Activated CD4-positive, alpha-beta T cell treated with anti-CD3 and anti-CD28 coated beads, Interleukin-2, amount 50 U/mL, for 48 hours (primary cell): ENCODE results near the gene YBX3.
A peak's percentile ranks its signal among the peaks of the same experiment; 100 is the strongest.

Experiments
- DNase-seq, 2 experiments: peaks; one replicate each; pipeline ENCODE4 v3.0.0-alpha.2; 2020

Gene YBX3

GRCh38 chr12:10721651-10722501 is 1.2 kb downstream of the YBX3 start:
- peak; percentile 53 to 62 for DNase-seq

- DNase-seq: no peak
Observed at GRCh38 chr12:10720974-10721650, 2.0 kb downstream of the YBX3 start.

GRCh38 chr12:10719482-10719881 is 3.6 kb downstream of the YBX3 start:
- no peak for DNase-seq

- DNase-seq: no peak
Observed at GRCh38 chr12:10718279-10718821, 4.8 kb downstream of the YBX3 start.

GRCh38 chr12:10717410-10717809 is 5.7 kb downstream of the YBX3 start:
- DNase-seq: no peak

GRCh38 chr12:10716704-10717315 is 6.3 kb downstream of the YBX3 start:
- DNase-seq: no peak

- DNase-seq: no peak
Observed at GRCh38 chr12:10716277-10716676, 6.8 kb downstream of the YBX3 start.

GRCh38 chr12:10715491-10715890 is 7.6 kb downstream of the YBX3 start:
- DNase-seq: no peak

GRCh38 chr12:10709808-10710207 is 13.3 kb downstream of the YBX3 start:
- no peak for DNase-seq

GRCh38 chr12:10708862-10709261 is 14.3 kb downstream of the YBX3 start:
- no peak for DNase-seq

- DNase-seq: no peak
Observed at GRCh38 chr12:10705655-10706054, 17.5 kb downstream of the YBX3 start.

GRCh38 chr12:10701843-10702242 is 21.3 kb downstream of the YBX3 start:
- DNase-seq: no peak

GRCh38 chr12:10701131-10701681 is 21.9 kb downstream of the YBX3 start:
- DNase-seq: peak; percentile 34 to 41

GRCh38 chr12:10700581-10700980 is 22.5 kb downstream of the YBX3 start:
- no peak for DNase-seq

- no peak for DNase-seq
Observed at GRCh38 chr12:10697862-10698261, 25.3 kb downstream of the YBX3 start.

- no peak for DNase-seq
Observed at GRCh38 chr12:10697156-10697555, 26.0 kb downstream of the YBX3 start.

GRCh38 chr12:10690906-10691305 is 32.2 kb downstream of the YBX3 start:
- DNase-seq: no peak

GRCh38 chr12:10689146-10689545 is 34.0 kb downstream of the YBX3 start:
- DNase-seq: no peak

GRCh38 chr12:10688042-10688441 is 35.1 kb downstream of the YBX3 start:
- DNase-seq: no peak

- peak; percentile 73 to 79 for DNase-seq
Observed at GRCh38 chr12:10673659-10674384, 49.3 kb downstream of the YBX3 start, which contains the start of gene STYK1. TSS of gene STYK1 (minus strand) at chr12:10674052. CDS start at chr12:10634618, 39,434 bp downstream.

GRCh38 chr12:10672231-10672868 is 50.8 kb downstream of the YBX3 start:
- no peak for DNase-seq

GRCh38 chr12:10669533-10669932 is 53.6 kb downstream of the YBX3 start:
- DNase-seq: no peak
